H1 (cell line): ENCODE results near the gene SESN1. TPM values are rescaled to one million over a fixed set of nuclear protein-coding genes. Genes with fewer than 3 reads are reported as not detected.

Experiments used
- CTCF ChIA-PET: fragments of 300-600 bp; sonication (Branson Sonifier 250); formaldehyde crosslinking; loops from one replicate; lab custom pipeline; 2021; ENCODE audit not compliant: partially characterized antibody; lab: Charles Lee
- POLR2A ChIA-PET: fragments of 300-600 bp; sonication (Branson Sonifier 250); formaldehyde crosslinking; loops from one replicate; lab custom pipeline; 2021; ENCODE audit warnings: inconsistent platforms; ENCODE audit not compliant: partially characterized antibody; lab: Charles Lee
- DNase-seq, 2 experiments: peaks; one replicate each; pipeline versions ENCODE4 v3.0.0 to v3.0.0-alpha.2; 2010 to 2022; ENCODE audit warnings: low spot score in 2 of 2, low read depth in 1 of 2, mixed read lengths in 1 of 2
- FAIRE-seq: peaks from 2 replicates; lab custom pipeline; 2011; peaks lifted over from hg19 to GRCh38; lab: Jason Lieb, UNC
- H2AFZ ChIP-seq: 2 replicates; pipeline ENCODE4 v1.8.1; 2012; ENCODE audit warnings: low read length, inconsistent platforms
- H2AK5ac ChIP-seq: 2 replicates; pipeline ENCODE4 v1.6.1; 2013; ENCODE audit warnings: low read depth, low read length
- H2BK120ac ChIP-seq: replicated peaks from 2 replicates; pipeline ENCODE3; 2013; ENCODE audit warnings: low read depth, low read length, inconsistent platforms
- H2BK12ac ChIP-seq: 2 replicates; pipeline ENCODE4 v1.6.1; 2013; ENCODE audit warnings: low read depth, low read length
- H2BK15ac ChIP-seq: 2 replicates; pipeline ENCODE4 v1.6.1; 2013; ENCODE audit warnings: low read length
- H2BK20ac ChIP-seq: 2 replicates; pipeline ENCODE4 v1.6.1; 2013; ENCODE audit warnings: low read length
- H2BK5ac ChIP-seq: 2 replicates; pipeline ENCODE4 v1.6.1; 2013; ENCODE audit warnings: low read depth, low read length
- H3K14ac ChIP-seq: 2 replicates; pipeline ENCODE4 v1.6.1; 2013; ENCODE audit warnings: inconsistent platforms; ENCODE audit not compliant: insufficient read length
- H3K18ac ChIP-seq: 2 replicates; pipeline ENCODE4 v1.6.1; 2013; ENCODE audit warnings: low read length; ENCODE audit errors: extremely low read depth
- H3K23ac ChIP-seq: 2 replicates; pipeline ENCODE4 v1.6.1; 2013; ENCODE audit warnings: inconsistent platforms; ENCODE audit not compliant: insufficient read length
- H3K23me2 ChIP-seq: 2 replicates; pipeline ENCODE4 v1.6.1; 2013; ENCODE audit warnings: low read depth, low read length
- H3K27ac ChIP-seq: 2 replicates; pipeline ENCODE4 v1.6.1; 2011; ENCODE audit warnings: low read depth, low read length, inconsistent platforms
- H3K27me3 ChIP-seq, 4 experiments: replicated peaks in 1 of 4; 1 replicate in 1 of 4; 2 replicates in 3 of 4; pipeline versions ENCODE4 v1.6.1 to v1.8.1; 2011 to 2013; ENCODE audit warnings: low read length in 3 of 4, mild to moderate bottlenecking in 3 of 4, inconsistent platforms in 2 of 4, mixed read lengths in 2 of 4, moderate library complexity in 1 of 4; ENCODE audit not compliant: control insufficient read depth in 3 of 4, insufficient read depth in 3 of 4; ENCODE audit errors: extremely low read depth in 1 of 4
- H3K36me3 ChIP-seq, 4 experiments: 2 replicates each; pipeline versions ENCODE4 v1.6.1 to v1.8.1; 2011 to 2013; ENCODE audit warnings: mild to moderate bottlenecking in 4 of 4, low read length in 3 of 4, moderate library complexity in 2 of 4, control low read depth in 1 of 4, inconsistent platforms in 1 of 4; ENCODE audit not compliant: insufficient read depth in 4 of 4, control insufficient read depth in 2 of 4
- H3K4ac ChIP-seq: replicated peaks from 2 replicates; pipeline ENCODE3; 2013; ENCODE audit warnings: low read length, low read depth, mixed read lengths, inconsistent platforms; ENCODE audit not compliant: insufficient read length
- H3K4me1 ChIP-seq, 4 experiments: replicated peaks in 1 of 4; 1 replicate in 1 of 4; 2 replicates in 3 of 4; pipeline versions ENCODE4 v1.6.1 to v1.8.1; 2011 to 2013; ENCODE audit warnings: low read length in 3 of 4, inconsistent platforms in 2 of 4, mixed read lengths in 1 of 4; ENCODE audit not compliant: insufficient read depth in 4 of 4, control insufficient read depth in 3 of 4
- H3K4me2 ChIP-seq, 2 experiments: 2 replicates each; pipeline versions ENCODE4 v1.6.1 to v1.8.1; 2011 to 2013; ENCODE audit warnings: low read depth in 2 of 2, low read length in 2 of 2, control low read depth in 1 of 2, inconsistent platforms in 1 of 2, mild to moderate bottlenecking in 1 of 2; ENCODE audit not compliant: insufficient read depth in 1 of 2
- H3K4me3 ChIP-seq, 4 experiments: fragments of 200-600, 300-600 bp in 1 of 4; sonication (generic), shearing (Covaris generic), sonication (Bioruptor Twin) in 1 of 4; 2 replicates each; pipeline versions ENCODE4 v1.5.1 to v1.8.1; 2011 to 2016; ENCODE audit warnings: low read length in 4 of 4, low read depth in 3 of 4, control low read depth in 2 of 4, inconsistent platforms in 2 of 4, mild to moderate bottlenecking in 2 of 4, mixed read lengths in 1 of 4, moderate library complexity in 1 of 4; ENCODE audit not compliant: insufficient read depth in 2 of 4; ENCODE audit errors: extremely low read depth in 1 of 4
- H3K56ac ChIP-seq: replicated peaks from 2 replicates; pipeline ENCODE3; 2013; ENCODE audit warnings: low read depth, mild to moderate bottlenecking, mixed read lengths, low read length, inconsistent platforms; ENCODE audit not compliant: insufficient read length
- H3K79me1 ChIP-seq: 2 replicates; pipeline ENCODE4 v1.6.1; 2013; ENCODE audit warnings: low read depth, low read length, control low read depth
- H3K79me2 ChIP-seq, 2 experiments: 2 replicates each; pipeline versions ENCODE4 v1.6.1 to v1.8.1; 2012 to 2013; ENCODE audit warnings: low read length in 2 of 2, mild to moderate bottlenecking in 2 of 2, inconsistent platforms in 1 of 2; ENCODE audit not compliant: insufficient read depth in 2 of 2, control insufficient read depth in 1 of 2
- H3K9ac ChIP-seq, 4 experiments: replicated peaks in 1 of 4; 1 replicate in 1 of 4; 2 replicates in 3 of 4; pipeline versions ENCODE4 v1.6.1 to v1.8.1; 2011 to 2013; ENCODE audit warnings: low read depth in 3 of 4, low read length in 3 of 4, control low read depth in 2 of 4, mild to moderate bottlenecking in 2 of 4, moderate library complexity in 2 of 4, inconsistent platforms in 1 of 4; ENCODE audit errors: extremely low read depth in 1 of 4
- H3K9me3 ChIP-seq, 2 experiments: 2 replicates each; pipeline versions ENCODE4 v1.6.1 to v1.8.1; 2012 to 2013; ENCODE audit warnings: mild to moderate bottlenecking in 2 of 2, moderate library complexity in 2 of 2, control low read depth in 1 of 2, inconsistent platforms in 1 of 2, low read depth in 1 of 2, low read length in 1 of 2, mixed read lengths in 1 of 2; ENCODE audit not compliant: insufficient read depth in 2 of 2
- H4K20me1 ChIP-seq, 2 experiments: replicated peaks in 1 of 2; 2 replicates each; pipeline versions ENCODE3 to v1.8.1; 2011 to 2013; ENCODE audit warnings: inconsistent platforms in 2 of 2, low read length in 2 of 2, mild to moderate bottlenecking in 1 of 2; ENCODE audit not compliant: insufficient read depth in 2 of 2, control insufficient read depth in 1 of 2
- H4K5ac ChIP-seq: 2 replicates; pipeline ENCODE4 v1.6.1; 2013; ENCODE audit warnings: low read length, low read depth, mixed read lengths, inconsistent platforms; ENCODE audit not compliant: insufficient read length
- H4K8ac ChIP-seq: 2 replicates; pipeline ENCODE4 v1.8.0; 2013; ENCODE audit warnings: mild to moderate bottlenecking, moderate library complexity, low read length, inconsistent platforms; ENCODE audit not compliant: insufficient read depth; ENCODE audit errors: extremely low read depth
- H4K91ac ChIP-seq: replicated peaks from 2 replicates; pipeline ENCODE3; 2013; ENCODE audit warnings: low read length, mixed read lengths, inconsistent platforms; ENCODE audit not compliant: insufficient read length
- ASH2L ChIP-seq: fragments of 200-600, 300-600 bp; sonication (generic); IDR thresholded peaks from one replicate; pipeline ENCODE4 v1.7.1; 2017; ENCODE audit warnings: low read length
- CHD2 ChIP-seq: IDR thresholded peaks from 2 replicates; pipeline ENCODE4 v1.6.1; 2012; ENCODE audit warnings: low read length, improper control_type of control experiment
- EP300 ChIP-seq, 2 experiments: IDR thresholded peaks; 1 replicate in 1 of 2; 2 replicates in 1 of 2; pipeline ENCODE4 v1.6.1; 2011 to 2012; ENCODE audit warnings: low read depth in 2 of 2, low read length in 2 of 2, mild to moderate bottlenecking in 2 of 2, borderline replicate concordance in 1 of 2, inconsistent platforms in 1 of 2, moderate library complexity in 1 of 2
- KDM1A ChIP-seq: fragments of 200-600, 300-600 bp; sonication (generic); IDR thresholded peaks from 2 replicates; pipeline ENCODE4 v1.7.1; 2016; ENCODE audit warnings: mild to moderate bottlenecking, low read length, borderline replicate concordance
- MAX ChIP-seq: IDR thresholded peaks from 2 replicates; pipeline ENCODE4 v1.6.1; 2012; ENCODE audit warnings: inconsistent platforms
- POLR2A ChIP-seq, 2 experiments: IDR thresholded peaks; 1 replicate in 1 of 2; 2 replicates in 1 of 2; pipeline ENCODE4 v1.6.1; 2011; ENCODE audit warnings: low read depth in 2 of 2, low read length in 2 of 2, mild to moderate bottlenecking in 2 of 2; ENCODE audit errors: control extremely low read depth in 1 of 2
- RAD21 ChIP-seq, 2 experiments: IDR thresholded peaks in 1 of 2; conservative IDR thresholded peaks in 1 of 2; 2 replicates each; pipeline ENCODE4 v1.6.1; 2011; ENCODE audit warnings: low read depth in 2 of 2, low read length in 2 of 2, improper control_type of control experiment in 1 of 2, inconsistent platforms in 1 of 2, mild to moderate bottlenecking in 1 of 2, moderate library complexity in 1 of 2
- SUZ12 ChIP-seq: fragments of 200-600 bp; sonication (generic); IDR thresholded peaks from 2 replicates; pipeline ENCODE4 v1.6.1; 2012; ENCODE audit warnings: mild to moderate bottlenecking, inconsistent platforms, low read length, moderate library complexity, mixed read lengths
- WGBS, 2 experiments: shearing (Covaris generic) in 1 of 2; methylation state at CpG; one replicate each; pipeline versions ENCODE4 v1.1.6 to v1.1.7; 2013 to 2015; ENCODE audit warnings: low lambda C conversion rate in 2 of 2, mixed read lengths in 2 of 2, inconsistent platforms in 1 of 2, low coverage in 1 of 2, missing lambda C conversion rate in 1 of 2; ENCODE audit not compliant: insufficient replicate concordance in 2 of 2, insufficient coverage in 1 of 2, insufficient read length in 1 of 2; ENCODE audit errors: extremely low coverage in 1 of 2, missing lambda C conversion rate in 1 of 2; 5-methylcytosine and 5-hydroxymethylcytosine counted together
- polyA plus RNA-seq, 7 experiments: library from polyadenylated mRNA; depleted of rRNA in 3 of 7; stranded (reverse) in 5 of 7; unstranded in 2 of 7; fragments of >200 nt in 5 of 7; fragments of 200-250 nt in 2 of 7; gene quantifications; 1 replicate in 5 of 7; 2 replicates in 1 of 7; 4 replicates in 1 of 7; pipeline versions ENCODE4 v1.2.1 to v1.2.3, GENCODE V29; 2011 to 2013; ENCODE audit warnings: missing spikeins in 2 of 7, mixed read lengths in 2 of 7
- total RNA-seq: library from RNA; stranded (reverse); fragmentation: NEBNext Ultra II Directional; extraction: Animal tissue kit (Norgen Biotek cat#: 25700); gene quantifications from 2 replicates; pipeline ENCODE4 v1.2.1, GENCODE V29; 2021
- TF ChIP-seq, protein P1 (sequence below): IDR thresholded peaks from 2 replicates; pipeline ENCODE4 v1.6.1; 2011; ENCODE audit warnings: low read depth, mild to moderate bottlenecking, low read length; ENCODE audit not compliant: insufficient read depth
- TF ChIP-seq, protein P2 (sequence below), 3 experiments: IDR thresholded peaks; 1 replicate in 2 of 3; 2 replicates in 1 of 3; pipeline versions ENCODE4 v1.5.1 to v1.6.1; 2011; ENCODE audit warnings: low read length in 3 of 3, mild to moderate bottlenecking in 3 of 3, inconsistent platforms in 2 of 3, low read depth in 1 of 3, moderate library complexity in 1 of 3; ENCODE audit not compliant: insufficient read depth in 1 of 3; ENCODE audit errors: control extremely low read depth in 1 of 3

SESN1 gene
- total and polyA plus RNA-seq, 2 of the 8 experiments (the other 6 are each of a cell fraction or from before 2014, with no cell fraction given) = 12.8 to 15.6 TPM

DNA sequence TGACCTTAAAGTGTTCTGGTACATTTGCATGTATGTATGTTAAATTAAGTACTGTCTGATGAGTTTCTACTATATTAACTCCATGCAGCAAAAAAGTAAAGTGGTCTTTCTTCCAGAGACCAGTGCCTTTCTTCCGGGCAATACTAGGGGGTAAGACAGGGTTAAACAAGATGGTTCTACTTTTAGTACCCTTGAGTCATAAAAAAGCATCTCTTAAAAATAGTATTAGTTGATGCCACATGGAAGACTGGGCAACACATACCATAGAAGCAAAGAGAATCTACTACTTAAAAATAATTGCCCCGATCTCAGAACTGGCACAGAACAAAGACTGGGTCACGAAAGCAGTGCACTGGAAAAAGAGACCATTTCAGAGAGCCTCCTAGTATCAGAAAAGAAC lies 66.2 kb downstream of the SESN1 start:
- no peak overlapping the region for H4K91ac ChIP-seq
- H3K18ac ChIP-seq = no peak overlapping the region
- no peak overlapping the region for H3K27ac ChIP-seq
- no peak overlapping the region for H3K56ac ChIP-seq
- no peaks in the 10 kb centered on the region for H3K4me1 ChIP-seq
- no peak overlapping the region for H4K5ac ChIP-seq
- H3K4me3 ChIP-seq = no peak overlapping the region
- H3K4me2 ChIP-seq = no peak overlapping the region
- FAIRE-seq (no peak), DNase-seq (no peak)
- H3K23me2 ChIP-seq = no peaks in the 10 kb centered on the region
- POLR2A ChIA-PET = no interaction called here
- no peak overlapping the region for H2BK120ac ChIP-seq
- no peak overlapping the region for H2BK5ac ChIP-seq
- H3K9me3 ChIP-seq = no peaks in the 10 kb centered on the region
- no peaks in the 10 kb centered on the region for H3K27me3 ChIP-seq
- WGBS, 2 experiments = 92% methylated on average over 3 of the region's 3 CpGs; no CpG with 5 or more reads in 1 of the 2 experiments
- no peak overlapping the region for H3K9ac ChIP-seq
- H2AFZ ChIP-seq = no peak overlapping the region
- CTCF ChIA-PET = interaction anchor here (1.4 kb wide), 1 partner anchor 113 kb away, joined by 3 read pairs; no protein-coding TSS in a partner anchor
- H2BK15ac ChIP-seq = no peak overlapping the region
- no peak overlapping the region for H3K4ac ChIP-seq
- H2AK5ac ChIP-seq = no peak overlapping the region
- no peak overlapping the region for H4K8ac ChIP-seq
- H2BK12ac ChIP-seq = no peak overlapping the region
- H3K79me1 ChIP-seq = no peaks in the 10 kb centered on the region
- no peak overlapping the region for H3K23ac ChIP-seq
- no peak overlapping the region for H2BK20ac ChIP-seq
- no peak overlapping the region for H3K14ac ChIP-seq
- no peaks in the 10 kb centered on the region for H3K79me2 ChIP-seq
- H4K20me1 ChIP-seq = no peaks in the 10 kb centered on the region
- no peaks in the 10 kb centered on the region for H3K36me3 ChIP-seq
- TF ChIP-seq CHD2 (no peak), MAX (no peak), ASH2L (no peak), POLR2A (IDR thresholded peaks at IDR 0.05; ENCODE audit: control extremely low read depth in 1 of 2, low read depth in 2 of 2, low read length in 2 of 2) (no peak), EP300 (IDR thresholded peaks at IDR 0.05; ENCODE audit: borderline replicate concordance in 1 of 2, low read depth in 2 of 2, low read length in 2 of 2) (no peak), KDM1A (no peak), RAD21 (IDR thresholded peaks at IDR 0.05 in 1 of 2, conservative IDR thresholded peaks at IDR 0.05 in 1 of 2; ENCODE audit: low read depth in 2 of 2, low read length in 2 of 2) (no peak), SUZ12 (no peak)
- TF ChIP-seq, protein P1, sequence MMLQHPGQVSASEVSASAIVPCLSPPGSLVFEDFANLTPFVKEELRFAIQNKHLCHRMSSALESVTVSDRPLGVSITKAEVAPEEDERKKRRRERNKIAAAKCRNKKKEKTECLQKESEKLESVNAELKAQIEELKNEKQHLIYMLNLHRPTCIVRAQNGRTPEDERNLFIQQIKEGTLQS = no peak
- TF ChIP-seq, protein P2, sequence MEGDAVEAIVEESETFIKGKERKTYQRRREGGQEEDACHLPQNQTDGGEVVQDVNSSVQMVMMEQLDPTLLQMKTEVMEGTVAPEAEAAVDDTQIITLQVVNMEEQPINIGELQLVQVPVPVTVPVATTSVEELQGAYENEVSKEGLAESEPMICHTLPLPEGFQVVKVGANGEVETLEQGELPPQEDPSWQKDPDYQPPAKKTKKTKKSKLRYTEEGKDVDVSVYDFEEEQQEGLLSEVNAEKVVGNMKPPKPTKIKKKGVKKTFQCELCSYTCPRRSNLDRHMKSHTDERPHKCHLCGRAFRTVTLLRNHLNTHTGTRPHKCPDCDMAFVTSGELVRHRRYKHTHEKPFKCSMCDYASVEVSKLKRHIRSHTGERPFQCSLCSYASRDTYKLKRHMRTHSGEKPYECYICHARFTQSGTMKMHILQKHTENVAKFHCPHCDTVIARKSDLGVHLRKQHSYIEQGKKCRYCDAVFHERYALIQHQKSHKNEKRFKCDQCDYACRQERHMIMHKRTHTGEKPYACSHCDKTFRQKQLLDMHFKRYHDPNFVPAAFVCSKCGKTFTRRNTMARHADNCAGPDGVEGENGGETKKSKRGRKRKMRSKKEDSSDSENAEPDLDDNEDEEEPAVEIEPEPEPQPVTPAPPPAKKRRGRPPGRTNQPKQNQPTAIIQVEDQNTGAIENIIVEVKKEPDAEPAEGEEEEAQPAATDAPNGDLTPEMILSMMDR (IDR thresholded peaks at IDR 0.05; ENCODE audit: control extremely low read depth in 1 of 3, insufficient read depth in 1 of 3, low read depth in 1 of 3, low read length in 3 of 3) = no peak
